ENCODE data around the gene DCAF10. TPM values are rescaled to one million over a fixed set of nuclear protein-coding genes. Genes with fewer than 3 reads are reported as not detected.

The DCAF10 gene
- total and polyA plus RNA-seq, 2 of the 13 experiments (the other 11 are each of a cell fraction or from before 2014, with no cell fraction given), result 9.2 to 20.3 TPM

GRCh38 chr9:37908698-37909186 lies 108.1 kb downstream of the DCAF10 start:
- CTCF ChIA-PET (ENCODE audit: low intra/inter-chr PET ratio, low total read pairs), result no interaction called here
- no peak for TF ChIP-seq ZNF891 (CRISPR knock-in tag; IDR thresholded peaks at IDR 0.05)
- TF ChIP-seq NCOR1 (IDR thresholded peaks at IDR 0.05; ENCODE audit: borderline replicate concordance, low read length), result peak; percentile 69; the same call in 1 of the 2 replicates
- TF ChIP-seq TFDP2 (CRISPR knock-in tag; IDR thresholded peaks at IDR 0.05), result 0 out of 2 replicates have a peak, but pooled peaks have one; percentile 17
- peak; percentile 64 for TF ChIP-seq THAP11 (CRISPR knock-in tag; IDR thresholded peaks at IDR 0.05)
- TF ChIP-seq CEBPB (IDR thresholded peaks at IDR 0.05; ENCODE audit: borderline replicate concordance, low read depth, low read length), result peak; percentile 100
- peak; percentile 94 for TF ChIP-seq NCOA2 (CRISPR knock-in tag; IDR thresholded peaks at IDR 0.05)
- peak; percentile 55; the same call in 1 of the 2 replicates for TF ChIP-seq ZNF609 (CRISPR knock-in tag; IDR thresholded peaks at IDR 0.05; ENCODE audit: borderline replicate concordance)
- TF ChIP-seq SP140L (CRISPR knock-in tag; IDR thresholded peaks at IDR 0.05; ENCODE audit: borderline replicate concordance), result no peak
- peak; percentile 98 for TF ChIP-seq THRA (CRISPR knock-in tag; IDR thresholded peaks at IDR 0.05; ENCODE audit: borderline replicate concordance)
- peak; percentile 49 for TF ChIP-seq PATZ1 (CRISPR knock-in tag; IDR thresholded peaks at IDR 0.05)
- TF ChIP-seq ZNF512 (CRISPR knock-in tag; IDR thresholded peaks at IDR 0.05), result no peak
- TF ChIP-seq MZF1 (CRISPR knock-in tag; IDR thresholded peaks at IDR 0.05; ENCODE audit: borderline replicate concordance), result no peak

More at GRCh38 chr9:37908698-37909186, 108.1 kb downstream of the DCAF10 start:
- no peaks in the 10 kb centered on the region for H3K27me3 ChIP-seq (ENCODE audit: control insufficient read depth in 1 of 2, insufficient read depth in 2 of 2, low read length in 2 of 2)
- intact Hi-C loops (cut with micrococcal nuclease; ENCODE audit: unreplicated experiment) (no loop called here), in situ Hi-C loops (cut with HindIII; ENCODE audit: extremely low pct_ligation_motif_present, low pct_unique_long_range_greater_than_20kb) (loop anchor here (5.0 to 25.0 kb wide), 4 partner anchors 164 to 446 kb away; partner anchors contain the start of gene POLR1E)
- POLR2A ChIA-PET, result interaction anchor here (0.6 to 2.2 kb wide), 18 partner anchors 56 to 529 kb away, joined by 3 to 14 read pairs (median 4); partner anchors contain the start of genes ALDH1B1, GRHPR, POLR1E and TRMT10B
- 0% methylated on average over 4 of the region's 4 CpGs for WGBS (ENCODE audit: low lambda C conversion rate)
- H2AFZ ChIP-seq (ENCODE audit: low read length), result no peak overlapping the region
- DNase-seq (ENCODE audit: low spot score), result peak; percentile 92
- H3K4me3 ChIP-seq (replicated peaks in 1 of 3; ENCODE audit: insufficient read depth in 1 of 3, low read depth in 2 of 3, low read length in 3 of 3), result no peak overlapping the region
- H3K9me3 ChIP-seq (ENCODE audit: low read length), result no peaks in the 10 kb centered on the region
- H3K36me3 ChIP-seq (replicated peaks in 1 of 2; ENCODE audit: control insufficient read depth in 1 of 2, insufficient read depth in 2 of 2, low read length in 2 of 2), result no peaks in the 10 kb centered on the region
- peak; percentile 91 for FAIRE-seq
- H4K20me1 ChIP-seq (ENCODE audit: insufficient read depth, low read length), result no peaks in the 10 kb centered on the region
- H3K4me1 ChIP-seq (ENCODE audit: insufficient read depth, low read length), result peaks cover 50% of the 10 kb centered on the region
- ATAC-seq, result peak; percentile 36
- no peaks in the 10 kb centered on the region for H3K79me2 ChIP-seq (ENCODE audit: insufficient read depth, low read length)
- H3K4me2 ChIP-seq (ENCODE audit: low read depth, low read length), result peak overlapping the region; percentile 34; the same call in 1 of the 2 replicates
- no TSS peak for BruUV-seq (replicated peaks)
- H3K9ac ChIP-seq (ENCODE audit: insufficient read depth, low read depth, low read length), result no peak overlapping the region
- peak overlapping the region; percentile 28 for H3K27ac ChIP-seq (ENCODE audit: extremely low read length, insufficient read depth, low read length)

Measured in HepG2 (cell line).